SK-N-SH (cell line): Measurements from ENCODE around the gene CASTOR2. TPM values are rescaled to one million over a fixed set of nuclear protein-coding genes. Genes with fewer than 3 reads are reported as not detected.
"Not testable (repeated sequence)": the region's sequence is repeated elsewhere in the genome, so short reads cannot be mapped to it uniquely, and the experiment has no call there.

Experiments
- CTCF ChIA-PET: fragments of 300-600, 350-600 bp; formaldehyde crosslinking; extraction: SDS; loops from one replicate; lab custom pipeline; 2021; lab: Yijun Ruan, JAX
- POLR2A ChIA-PET: fragments of 350-600 bp; sonication (Branson Sonifier 250); formaldehyde crosslinking; extraction: SDS; loops from one replicate; lab custom pipeline; 2020; ENCODE audit warnings: antibody characterized with exemption, inconsistent platforms; lab: Yijun Ruan, JAX
- DNase-seq: peaks from one replicate; pipeline ENCODE4 v3.0.0; 2012
- H2AFZ ChIP-seq: fragments of 200-600 bp; sonication (generic); 2 replicates; pipeline ENCODE4 v1.8.1; 2016; ENCODE audit warnings: antibody characterized with exemption, mild to moderate bottlenecking, low read depth
- H3F3A ChIP-seq: fragments of 200-600 bp; sonication (generic); replicated peaks from 2 replicates; pipeline ENCODE3; 2016; ENCODE audit warnings: antibody characterized with exemption, mild to moderate bottlenecking; ENCODE audit not compliant: insufficient read depth
- H3K27ac ChIP-seq, 2 experiments: fragments of 200-500 bp in 1 of 2; fragments of 200-600 bp in 1 of 2; sonication (Bioruptor generic) in 1 of 2; sonication (generic), shearing (Covaris generic) in 1 of 2; 2 replicates each; pipeline versions ENCODE4 v1.5.1 to v1.6.1; 2014 to 2016; ENCODE audit warnings: low read depth in 2 of 2, inconsistent platforms in 1 of 2, low read length in 1 of 2, mild to moderate bottlenecking in 1 of 2, mixed read lengths in 1 of 2
- H3K27me3 ChIP-seq: fragments of 200-600 bp; sonication (generic), shearing (Covaris generic); 2 replicates; pipeline ENCODE4 v1.6.1; 2016; ENCODE audit warnings: mixed run types; ENCODE audit not compliant: insufficient read depth
- H3K36me3 ChIP-seq, 2 experiments: fragments of 200-500 bp in 1 of 2; fragments of 200-600 bp in 1 of 2; sonication (Bioruptor generic) in 1 of 2; sonication (generic) in 1 of 2; replicated peaks in 1 of 2; 2 replicates each; pipeline versions ENCODE3 to v1.5.1; 2014 to 2016; ENCODE audit warnings: low read length in 1 of 2, mild to moderate bottlenecking in 1 of 2; ENCODE audit not compliant: insufficient read depth in 2 of 2, control insufficient read depth in 1 of 2
- H3K4me1 ChIP-seq, 2 experiments: fragments of 200-500 bp in 1 of 2; fragments of 200-600 bp in 1 of 2; sonication (Bioruptor generic) in 1 of 2; sonication (generic), shearing (Covaris generic) in 1 of 2; 2 replicates each; pipeline versions ENCODE4 v1.5.1 to v1.6.1; 2014 to 2016; ENCODE audit warnings: low read depth in 1 of 2, low read length in 1 of 2, mixed run types in 1 of 2; ENCODE audit not compliant: insufficient read depth in 2 of 2, control insufficient read depth in 1 of 2
- H3K4me2 ChIP-seq: fragments of 200-600 bp; sonication (generic), shearing (Covaris generic); 2 replicates; pipeline ENCODE4 v1.6.1; 2017; ENCODE audit warnings: mixed run types
- H3K4me3 ChIP-seq, 2 experiments: fragments of 200-500 bp in 1 of 2; fragments of 200-600 bp in 1 of 2; sonication (Bioruptor generic) in 1 of 2; sonication (generic), shearing (Covaris generic) in 1 of 2; 2 replicates each; pipeline versions ENCODE4 v1.5.1 to v1.8.1; 2014 to 2016; ENCODE audit warnings: low read depth in 2 of 2, inconsistent platforms in 1 of 2, low read length in 1 of 2, mild to moderate bottlenecking in 1 of 2, mixed read lengths in 1 of 2, moderate library complexity in 1 of 2
- H3K79me2 ChIP-seq: fragments of 200-600 bp; sonication (generic); 2 replicates; pipeline ENCODE4 v1.8.1; 2017; ENCODE audit warnings: mild to moderate bottlenecking; ENCODE audit not compliant: insufficient read depth
- H3K9ac ChIP-seq: fragments of 200-600 bp; sonication (generic); 2 replicates; pipeline ENCODE4 v1.6.1; 2017; ENCODE audit warnings: mixed run types
- H3K9me2 ChIP-seq: fragments of 200-600 bp; sonication (generic); 2 replicates; pipeline ENCODE4 v1.6.1; 2017; ENCODE audit warnings: mixed run types
- H3K9me3 ChIP-seq: fragments of 200-600 bp; sonication (generic); 2 replicates; pipeline ENCODE4 v1.6.1; 2017; ENCODE audit warnings: mixed run types, mild to moderate bottlenecking, moderate library complexity
- H4K20me1 ChIP-seq: fragments of 200-600 bp; sonication (generic); 2 replicates; pipeline ENCODE4 v1.6.1; 2017; ENCODE audit warnings: mild to moderate bottlenecking, mixed run types; ENCODE audit not compliant: insufficient read depth
- WGBS: methylation state at CpG from one replicate; pipeline ENCODE4 v1.1.6; 2017; ENCODE audit warnings: low lambda C conversion rate; 5-methylcytosine and 5-hydroxymethylcytosine counted together
- polyA plus RNA-seq, 3 experiments: library from polyadenylated mRNA; depleted of rRNA; stranded (reverse); fragments of >200 nt; gene quantifications; 2 replicates each; pipeline ENCODE4 v1.2.3, GENCODE V29; 2012

The CASTOR2 gene
- polyA plus RNA-seq, 1 of the 3 experiments (the other 2 are of a cell fraction) = 5.4 TPM

GRCh38 chr7:74941302-74942069 is 23.0 kb upstream of the CASTOR2 start:
- H3K4me1 ChIP-seq, H3K79me2 ChIP-seq, H3K27ac ChIP-seq, H3K9me2 ChIP-seq, H3K36me3 ChIP-seq, H3F3A ChIP-seq, H3K27me3 ChIP-seq, H3K4me2 ChIP-seq, H2AFZ ChIP-seq, H3K4me3 ChIP-seq, CTCF ChIA-PET, H3K9ac ChIP-seq, POLR2A ChIA-PET, H4K20me1 ChIP-seq, DNase-seq, H3K9me3 ChIP-seq: not testable (repeated sequence)
- 97% methylated on average over 6 of the region's 9 CpGs for WGBS

DNA sequence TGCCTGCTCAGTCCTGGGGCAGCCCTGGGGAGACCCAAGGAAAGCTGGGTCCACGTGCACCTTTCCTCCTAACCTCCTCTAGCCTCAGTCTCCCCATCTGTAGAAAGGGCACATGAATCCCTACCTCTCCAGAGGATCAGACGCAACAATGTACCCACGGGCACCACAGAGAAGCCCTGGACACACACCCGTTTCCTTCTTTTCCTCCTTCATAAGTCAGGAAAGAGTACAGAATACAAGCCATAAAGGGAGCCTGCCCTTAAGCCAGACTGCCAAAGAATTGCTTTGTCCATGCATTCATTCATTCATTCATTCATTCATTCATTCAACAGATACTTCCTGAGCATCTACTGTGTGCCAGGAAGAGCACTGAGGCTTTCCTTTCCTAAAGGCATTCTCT is 20.6 kb upstream of the CASTOR2 start:
- H3K9ac ChIP-seq, H3K4me2 ChIP-seq, H3K4me3 ChIP-seq, H3K9me2 ChIP-seq, H3K27ac ChIP-seq, DNase-seq, CTCF ChIA-PET, H3K9me3 ChIP-seq, H2AFZ ChIP-seq, POLR2A ChIA-PET, H3K4me1 ChIP-seq, H3K36me3 ChIP-seq, H3F3A ChIP-seq, H3K27me3 ChIP-seq, H3K79me2 ChIP-seq, H4K20me1 ChIP-seq: not testable (repeated sequence)
- WGBS = 74% methylated on average over 4 of the region's 4 CpGs

- no CpG with 5 or more reads among the region's 3 CpGs for WGBS
- POLR2A ChIA-PET, H3K9me3 ChIP-seq, H3K79me2 ChIP-seq, H3K9ac ChIP-seq, H3K4me3 ChIP-seq, H2AFZ ChIP-seq, H4K20me1 ChIP-seq, H3K9me2 ChIP-seq, H3F3A ChIP-seq, H3K4me1 ChIP-seq, DNase-seq, H3K27me3 ChIP-seq, H3K36me3 ChIP-seq, H3K27ac ChIP-seq, CTCF ChIA-PET, H3K4me2 ChIP-seq: not testable (repeated sequence)
These were observed 16.8 kb upstream of the CASTOR2 start for GRCh38 chr7:74947741-74948140.

DNA sequence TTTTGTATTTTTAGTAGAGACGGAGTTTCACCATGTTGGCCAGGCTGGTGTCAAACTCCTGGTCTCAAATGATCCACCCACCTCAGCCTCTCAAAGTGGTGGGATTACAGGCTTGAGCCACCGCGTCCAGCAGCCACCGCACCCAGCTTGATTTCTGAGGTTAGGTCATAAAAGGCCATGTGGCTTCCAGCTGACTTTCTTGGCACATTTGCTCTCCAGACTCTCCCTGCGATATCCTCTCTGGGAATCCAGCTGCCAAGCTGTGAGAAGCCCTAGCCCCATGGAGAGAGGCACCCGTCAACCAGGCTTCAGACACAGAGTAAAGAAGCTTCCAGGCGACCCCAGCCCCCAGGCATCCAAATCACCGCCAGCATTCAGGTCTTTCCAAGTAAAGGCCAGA is 10.7 kb upstream of the CASTOR2 start:
- no CpG with 5 or more reads among the region's 8 CpGs for WGBS
- H3K9me3 ChIP-seq, H3K4me2 ChIP-seq, H3F3A ChIP-seq, POLR2A ChIA-PET, H3K4me3 ChIP-seq, H3K27ac ChIP-seq, H2AFZ ChIP-seq, H3K9ac ChIP-seq, H3K4me1 ChIP-seq, H3K36me3 ChIP-seq, H3K9me2 ChIP-seq, H3K27me3 ChIP-seq, CTCF ChIA-PET, DNase-seq, H3K79me2 ChIP-seq, H4K20me1 ChIP-seq: not testable (repeated sequence)

DNA sequence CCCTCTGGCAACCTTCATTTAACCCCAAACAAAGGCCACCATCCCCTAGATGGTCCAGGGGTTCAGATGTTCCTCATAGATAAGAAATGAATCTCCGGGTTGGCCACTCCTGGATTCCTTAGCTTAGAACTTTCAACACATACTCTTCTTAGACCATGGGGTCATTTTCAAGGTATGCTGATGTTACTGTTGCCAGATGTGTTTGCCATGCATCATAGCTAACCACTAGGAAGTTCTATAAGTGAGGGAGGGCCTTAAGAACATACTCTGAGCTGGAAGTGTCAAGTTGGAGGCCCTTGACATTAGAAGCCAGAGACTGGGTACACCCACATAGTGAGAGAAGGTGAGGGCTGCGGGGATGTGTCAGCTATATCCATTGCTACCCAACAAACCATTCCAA is 6.2 kb upstream of the CASTOR2 start:
- H3K9me2 ChIP-seq, H3F3A ChIP-seq, H3K79me2 ChIP-seq, H3K36me3 ChIP-seq, H4K20me1 ChIP-seq, H3K4me3 ChIP-seq, DNase-seq, H2AFZ ChIP-seq, H3K27me3 ChIP-seq, H3K27ac ChIP-seq, H3K9me3 ChIP-seq, POLR2A ChIA-PET, H3K9ac ChIP-seq, H3K4me1 ChIP-seq, H3K4me2 ChIP-seq, CTCF ChIA-PET: not testable (repeated sequence)
- no CpG with 5 or more reads among the region's 2 CpGs for WGBS

DNA sequence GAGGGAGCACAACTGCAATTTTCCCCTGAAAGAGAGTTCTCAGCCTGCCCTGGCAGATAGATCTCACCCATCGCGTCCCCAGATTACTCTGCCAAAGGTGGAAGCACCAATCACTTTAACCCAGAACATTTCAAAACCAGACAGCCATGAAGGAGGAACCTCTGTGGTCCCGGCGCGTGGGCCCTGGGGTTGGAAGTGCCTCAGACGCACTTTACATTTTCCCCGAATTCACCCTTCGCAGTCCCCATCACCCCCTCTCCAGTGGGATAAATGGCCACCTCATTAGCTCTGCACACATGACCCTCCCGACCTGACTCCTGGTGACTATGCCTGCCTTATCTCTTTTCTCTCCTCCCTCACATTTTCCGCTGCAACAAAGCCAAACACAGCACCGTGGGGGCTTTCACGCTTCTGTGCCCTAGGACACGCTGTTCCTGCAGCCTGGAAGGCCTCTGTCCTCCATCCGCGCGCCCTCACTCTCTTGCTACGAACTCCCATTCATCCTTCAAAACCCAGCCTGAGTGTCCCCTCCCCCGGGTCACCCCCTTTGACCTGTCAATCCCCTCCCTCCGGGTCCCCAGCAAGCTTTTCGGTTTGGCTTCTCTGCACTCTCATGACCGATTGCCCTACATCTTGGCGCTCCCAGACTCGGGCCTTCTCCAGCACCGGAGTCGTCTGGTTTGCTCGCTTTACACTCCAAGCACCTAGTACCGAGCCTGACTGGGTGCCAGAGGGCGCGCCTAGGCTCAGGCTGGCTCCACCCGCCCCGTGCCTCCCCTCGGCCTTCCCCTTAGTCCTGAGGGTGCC is 598 bp upstream of the CASTOR2 start:
- H3K9ac ChIP-seq, H3K9me2 ChIP-seq, H3K27me3 ChIP-seq, H3F3A ChIP-seq, H3K27ac ChIP-seq, H3K36me3 ChIP-seq, H2AFZ ChIP-seq, DNase-seq, CTCF ChIA-PET, H3K9me3 ChIP-seq, POLR2A ChIA-PET, H3K79me2 ChIP-seq, H4K20me1 ChIP-seq, H3K4me1 ChIP-seq: not testable (repeated sequence)
- peak overlapping the region; percentile 24; the same call in 1 of the 2 replicates for H3K4me2 ChIP-seq
- peak overlapping the region; percentile 33 to 43; a peak in 3 of 4 replicates for H3K4me3 ChIP-seq
- WGBS = 62% methylated on average over 20 of the region's 32 CpGs
